Lung (tissue), 12 donors: ENCODE measurements around the gene GAL3ST1. TPM values are rescaled to one million over a fixed set of nuclear protein-coding genes. Genes with fewer than 3 reads are reported as not detected.
"Not testable (repeated sequence)": the region's sequence is repeated elsewhere in the genome, so short reads cannot be mapped to it uniquely, and the experiment has no call there.

ENCODE experiments used
- ATAC-seq: fragments of 200-7000 bp; cut with Tn5 transposase; one replicate; pipeline ENCODE4 v1.9.1; 2020; ENCODE audit warnings: moderate number of reproducible peaks; ENCODE audit not compliant: insufficient read depth, low FRiP score
- DNase-seq, 3 donors: peaks; one replicate each; pipeline ENCODE4 v3.0.0-alpha.2; 2013 to 2017
- H3K27ac ChIP-seq, 2 donors: one replicate each; pipeline ENCODE4 v1.5.1; 2013; ENCODE audit warnings: mild to moderate bottlenecking in 2 of 2, moderate library complexity in 2 of 2, control low read depth in 1 of 2, inconsistent platforms in 1 of 2, low read depth in 1 of 2, low read length in 1 of 2
- H3K27me3 ChIP-seq, 3 donors: one replicate each; pipeline ENCODE4 v1.5.1; 2013; ENCODE audit warnings: low read length in 2 of 3; ENCODE audit not compliant: control insufficient read depth in 3 of 3, insufficient read depth in 3 of 3
- H3K36me3 ChIP-seq, 4 donors: one replicate each; pipeline ENCODE4 v1.5.1; 2013; ENCODE audit warnings: low read length in 4 of 4, mild to moderate bottlenecking in 1 of 4, moderate library complexity in 1 of 4; ENCODE audit not compliant: control insufficient read depth in 4 of 4, insufficient read depth in 4 of 4
- H3K4me1 ChIP-seq, 5 donors: one replicate each; pipeline ENCODE4 v1.5.1; 2013; ENCODE audit warnings: low read length in 5 of 5, mild to moderate bottlenecking in 2 of 5, moderate library complexity in 1 of 5; ENCODE audit not compliant: control insufficient read depth in 5 of 5, insufficient read depth in 5 of 5
- H3K4me3 ChIP-seq: one replicate; pipeline ENCODE4 v1.5.1; 2013; ENCODE audit warnings: mild to moderate bottlenecking, control low read depth, moderate library complexity
- H3K9ac ChIP-seq, 2 donors: one replicate each; pipeline ENCODE4 v1.5.1; 2013; ENCODE audit warnings: low read length in 2 of 2, control low read depth in 1 of 2; ENCODE audit not compliant: insufficient read depth in 1 of 2
- H3K9me3 ChIP-seq, 4 donors: one replicate each; pipeline ENCODE4 v1.5.1; 2013; ENCODE audit warnings: low read length in 3 of 4, mild to moderate bottlenecking in 1 of 4, moderate library complexity in 1 of 4; ENCODE audit not compliant: control insufficient read depth in 4 of 4, insufficient read depth in 3 of 4
- WGBS, 2 donors: extraction: QIAGEN DNeasy Blood & Tissue Kit; methylation state at CpG; one replicate each; pipeline ENCODE4 v1.1.7; 2013; 5-methylcytosine and 5-hydroxymethylcytosine counted together
- polyA plus RNA-seq, 2 donors: library from polyadenylated mRNA; stranded (reverse); fragments of 200-250 nt; gene quantifications; one replicate each; pipeline ENCODE4 v1.2.1, GENCODE V29; 2013
- total RNA-seq, 2 donors: library from RNA; depleted of rRNA in 1 of 2; stranded (reverse); fragments of >200 nt in 1 of 2; gene quantifications; one replicate each; pipeline ENCODE4 v1.2.1, GENCODE V29; 2014 to 2021
- TF ChIP-seq, protein P1 (sequence below): IDR thresholded peaks from 2 replicates; pipeline ENCODE4 v1.5.1; 2012; ENCODE audit warnings: mild to moderate bottlenecking; ENCODE audit errors: control extremely low read depth, extremely low read depth
- donor health status: control.
- donor health status: control.
- donor health status: Bipolar disorder and iron deficiency.
- donor health status: healthy.
- donor health status: DM: yes; HTN: yes; CAD: no.

Gene GAL3ST1
- total and polyA plus RNA-seq, 4 donors, result 0.72 to 4.0 (median 3.4) TPM

DNA sequence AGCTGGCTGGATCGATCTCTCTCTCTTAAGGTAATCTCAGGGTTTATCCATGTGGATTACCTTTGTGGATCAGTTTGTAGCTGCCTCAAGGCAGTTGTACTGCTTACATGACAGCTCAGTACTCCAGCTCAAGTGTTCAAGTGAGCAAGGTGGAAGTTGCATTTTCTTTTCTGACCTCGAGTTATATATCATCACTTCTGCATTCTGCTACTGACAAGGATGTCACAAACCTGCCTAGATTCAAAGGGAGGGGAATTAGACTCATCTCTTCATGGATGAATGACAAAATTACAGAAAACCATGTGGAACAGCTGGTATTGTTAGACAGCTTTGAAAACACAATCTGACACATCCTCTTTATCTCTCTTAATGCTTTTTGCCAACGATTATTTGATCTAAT lies 26.5 kb upstream of the GAL3ST1 start:
- H3K9me3 ChIP-seq, result no peaks in the 10 kb centered on the region
- DNase-seq (no peak), ATAC-seq (no peak)
- TF ChIP-seq, protein P1, sequence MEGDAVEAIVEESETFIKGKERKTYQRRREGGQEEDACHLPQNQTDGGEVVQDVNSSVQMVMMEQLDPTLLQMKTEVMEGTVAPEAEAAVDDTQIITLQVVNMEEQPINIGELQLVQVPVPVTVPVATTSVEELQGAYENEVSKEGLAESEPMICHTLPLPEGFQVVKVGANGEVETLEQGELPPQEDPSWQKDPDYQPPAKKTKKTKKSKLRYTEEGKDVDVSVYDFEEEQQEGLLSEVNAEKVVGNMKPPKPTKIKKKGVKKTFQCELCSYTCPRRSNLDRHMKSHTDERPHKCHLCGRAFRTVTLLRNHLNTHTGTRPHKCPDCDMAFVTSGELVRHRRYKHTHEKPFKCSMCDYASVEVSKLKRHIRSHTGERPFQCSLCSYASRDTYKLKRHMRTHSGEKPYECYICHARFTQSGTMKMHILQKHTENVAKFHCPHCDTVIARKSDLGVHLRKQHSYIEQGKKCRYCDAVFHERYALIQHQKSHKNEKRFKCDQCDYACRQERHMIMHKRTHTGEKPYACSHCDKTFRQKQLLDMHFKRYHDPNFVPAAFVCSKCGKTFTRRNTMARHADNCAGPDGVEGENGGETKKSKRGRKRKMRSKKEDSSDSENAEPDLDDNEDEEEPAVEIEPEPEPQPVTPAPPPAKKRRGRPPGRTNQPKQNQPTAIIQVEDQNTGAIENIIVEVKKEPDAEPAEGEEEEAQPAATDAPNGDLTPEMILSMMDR, result no peak
- no peak overlapping the region for H3K9ac ChIP-seq
- WGBS, 2 donors, result 46 to 53% methylated on average over 3 of the region's 3 CpGs
- H3K4me1 ChIP-seq, result peaks cover 0 to 6% (median 3%) of the 10 kb centered on the region in 5 donors
- no peaks in the 10 kb centered on the region for H3K27me3 ChIP-seq
- H3K27ac ChIP-seq, result no peak overlapping the region
- no peaks in the 10 kb centered on the region for H3K36me3 ChIP-seq
- H3K4me3 ChIP-seq, result no peak overlapping the region

DNA sequence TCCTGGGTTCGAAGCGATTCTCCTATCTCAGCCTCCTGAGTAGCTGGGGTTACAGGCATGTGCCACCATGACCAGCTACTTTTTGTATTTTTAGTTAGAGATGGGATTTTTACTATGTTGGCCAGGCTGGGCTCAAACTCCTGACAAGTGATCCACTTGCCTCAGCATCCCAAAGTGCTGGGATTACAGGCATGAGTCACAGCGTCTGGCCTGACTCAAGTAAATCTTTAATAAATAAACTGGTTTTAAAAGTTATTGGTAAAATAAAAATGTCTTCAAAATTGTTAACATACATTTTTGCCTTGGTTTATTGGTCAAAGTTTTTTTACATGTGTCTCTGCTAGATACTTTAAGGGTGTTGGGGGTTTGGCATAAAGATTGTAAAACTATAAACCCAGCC lies 24.5 kb upstream of the GAL3ST1 start:
- TF ChIP-seq, protein P1, result no peak
- DNase-seq (no peak), ATAC-seq (no peak)
- H3K4me1 ChIP-seq, result peaks cover 0 to 6% (median 0%) of the 10 kb centered on the region in 5 donors
- no peak overlapping the region for H3K9ac ChIP-seq
- no peaks in the 10 kb centered on the region for H3K9me3 ChIP-seq
- no peaks in the 10 kb centered on the region for H3K27me3 ChIP-seq
- no peak overlapping the region for H3K4me3 ChIP-seq
- no peak overlapping the region for H3K27ac ChIP-seq
- 91 to 98% methylated on average over 3 of the region's 3 CpGs for WGBS, 2 donors
- H3K36me3 ChIP-seq, result no peaks in the 10 kb centered on the region

DNA sequence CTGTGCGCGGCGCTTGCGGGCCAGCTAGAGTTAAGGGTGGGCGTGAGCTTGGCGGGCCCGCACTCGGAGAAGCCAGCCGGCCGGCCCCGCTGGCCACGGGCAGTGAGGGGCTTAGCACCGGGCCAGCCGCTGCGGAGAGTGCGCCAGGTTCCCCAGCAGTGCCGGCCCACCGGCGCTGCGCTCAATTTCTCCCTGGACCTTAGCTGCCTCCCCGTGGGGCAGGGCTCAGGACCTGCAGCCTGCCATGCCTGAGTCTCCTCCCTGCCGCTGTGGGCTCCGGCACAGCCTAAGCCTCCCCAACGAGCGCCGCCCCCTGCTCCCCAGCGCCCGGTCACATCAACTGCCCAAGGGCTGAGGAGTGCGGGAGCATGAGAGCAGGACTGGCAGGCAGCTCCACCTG lies 22.4 kb upstream of the GAL3ST1 start:
- Histone ChIP-seq H3K9me3 (no peaks in the 10 kb centered on the region), H3K4me3 (no peak overlapping the region), H3K27ac (no peak overlapping the region), H3K9ac (no peak overlapping the region), H3K4me1 (peaks cover 0 to 6% (median 0%) of the 10 kb centered on the region in 5 donors), H3K27me3 (no peaks in the 10 kb centered on the region), H3K36me3 (no peaks in the 10 kb centered on the region)
- DNase-seq (no peak), ATAC-seq (no peak)
- TF ChIP-seq, protein P1, result no peak
- 90 to 95% methylated on average over 25 to 29 of the region's 29 CpGs for WGBS, 2 donors

DNA sequence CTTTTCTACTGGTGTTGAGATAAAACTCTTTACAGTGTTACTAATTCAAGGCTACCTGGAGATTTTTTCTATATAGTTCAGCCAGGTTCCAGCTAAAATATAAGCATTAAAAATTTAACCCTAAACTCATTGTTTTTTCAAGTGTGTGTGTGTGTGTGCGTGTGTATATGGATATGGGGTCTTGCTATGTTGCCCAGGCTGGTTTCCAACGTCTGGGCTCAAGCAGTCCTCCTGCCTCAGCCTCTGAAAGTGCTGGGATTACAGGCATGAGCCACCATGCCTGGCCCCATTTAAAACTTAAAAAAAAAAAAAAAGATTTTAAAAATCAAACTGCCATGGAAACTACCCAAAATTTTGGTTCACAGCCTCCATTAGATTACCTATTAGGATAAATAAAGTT lies 21.7 kb upstream of the GAL3ST1 start:
- no peak for ATAC-seq
- 62 to 65% methylated on average over 2 of the region's 2 CpGs for WGBS, 2 donors
- no peak overlapping the region for H3K27ac ChIP-seq
- no peaks in the 10 kb centered on the region for H3K27me3 ChIP-seq
- no peak overlapping the region for H3K9ac ChIP-seq
- H3K4me3 ChIP-seq, result no peak overlapping the region
- TF ChIP-seq, protein P1, result no peak
- no peaks in the 10 kb centered on the region for H3K36me3 ChIP-seq
- no peaks in the 10 kb centered on the region for H3K9me3 ChIP-seq
- H3K4me1 ChIP-seq, result peaks cover 0 to 6% (median 2%) of the 10 kb centered on the region in 5 donors
- DNase-seq, result peak in 1 of 3 donors; percentile 14

DNA sequence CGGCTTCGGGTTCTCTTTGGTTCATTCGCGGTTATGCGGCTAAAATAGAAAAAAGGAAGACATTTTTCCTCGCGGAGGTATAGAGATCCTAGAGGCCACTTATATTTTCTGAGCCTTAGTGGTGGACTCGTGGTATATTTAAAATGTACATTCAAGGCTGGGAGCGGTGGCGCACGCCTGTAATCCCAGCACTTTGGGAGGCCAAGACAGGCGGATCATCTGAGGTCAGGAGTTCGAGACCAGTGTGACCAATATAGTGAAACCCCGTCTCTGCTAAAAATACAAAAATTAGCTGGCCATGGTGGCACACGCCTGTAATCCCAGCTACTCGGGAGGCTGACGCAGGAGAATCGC lies 17.9 kb upstream of the GAL3ST1 start:
- 35 to 36% methylated on average over 18 of the region's 18 CpGs for WGBS, 2 donors
- not testable (repeated sequence) for H3K9ac ChIP-seq, ATAC-seq, H3K27me3 ChIP-seq, H3K4me3 ChIP-seq, DNase-seq, H3K9me3 ChIP-seq, H3K27ac ChIP-seq
- H3K4me1 ChIP-seq, result peaks cover 4 to 15% (median 7%) of the 10 kb centered on the region in 5 donors
- H3K36me3 ChIP-seq, result peaks cover 1 to 17% (median 11%) of the 10 kb centered on the region in 4 donors
